Glutamatergic neuron (in vitro differentiated cells): Measurements from ENCODE around the gene DIS3L. TPM values are rescaled to one million over a fixed set of nuclear protein-coding genes. Genes with fewer than 3 reads are reported as not detected.
"Not testable (repeated sequence)": the region's sequence is repeated elsewhere in the genome, so short reads cannot be mapped to it uniquely, and the experiment has no call there.

Experiments
- DNase-seq: peaks from one replicate; pipeline ENCODE4 v3.0.0; 2022
- H3K27ac Mint-ChIP-seq: one replicate; pipeline ENCODE4 v1.8.0; 2020; ENCODE audit warnings: mild to moderate bottlenecking, mixed read lengths, inconsistent platforms; ENCODE audit not compliant: unreplicated experiment
- H3K27me3 Mint-ChIP-seq: one replicate; pipeline ENCODE4 v1.8.0; 2020; ENCODE audit warnings: mild to moderate bottlenecking, moderate library complexity, mixed read lengths, inconsistent platforms; ENCODE audit not compliant: unreplicated experiment
- H3K36me3 Mint-ChIP-seq: one replicate; pipeline ENCODE4 v1.8.0; 2020; ENCODE audit warnings: mild to moderate bottlenecking, mixed read lengths, inconsistent platforms; ENCODE audit not compliant: unreplicated experiment
- H3K4me1 Mint-ChIP-seq: one replicate; pipeline ENCODE4 v1.8.0; 2020; ENCODE audit warnings: mild to moderate bottlenecking, low read depth, mixed read lengths, inconsistent platforms; ENCODE audit not compliant: unreplicated experiment
- H3K4me3 Mint-ChIP-seq: one replicate; pipeline ENCODE4 v1.8.0; 2020; ENCODE audit warnings: mild to moderate bottlenecking, mixed read lengths, inconsistent platforms; ENCODE audit not compliant: unreplicated experiment
- H3K9me3 Mint-ChIP-seq: one replicate; pipeline ENCODE4 v1.8.0; 2020; ENCODE audit warnings: mild to moderate bottlenecking, moderate library complexity, mixed read lengths, inconsistent platforms; ENCODE audit not compliant: unreplicated experiment
- total RNA-seq: library from RNA; stranded (reverse); fragmentation: NEBNext Ultra II Directional; extraction: Animal tissue kit (Norgen Biotek cat#: 25700); gene quantifications from one replicate; pipeline ENCODE4 v1.2.1, GENCODE V29; 2021; ENCODE audit not compliant: unreplicated experiment
- TF ChIP-seq, protein P1 (sequence below): fragments of 200-600 bp; sonication (generic); IDR thresholded peaks from one replicate; pipeline ENCODE4 v1.5.0; 2021; ENCODE audit not compliant: partially characterized antibody, unreplicated experiment

The DIS3L gene
- total RNA-seq, 1 donor from 2014 or later, result 6.0 TPM

DNA sequence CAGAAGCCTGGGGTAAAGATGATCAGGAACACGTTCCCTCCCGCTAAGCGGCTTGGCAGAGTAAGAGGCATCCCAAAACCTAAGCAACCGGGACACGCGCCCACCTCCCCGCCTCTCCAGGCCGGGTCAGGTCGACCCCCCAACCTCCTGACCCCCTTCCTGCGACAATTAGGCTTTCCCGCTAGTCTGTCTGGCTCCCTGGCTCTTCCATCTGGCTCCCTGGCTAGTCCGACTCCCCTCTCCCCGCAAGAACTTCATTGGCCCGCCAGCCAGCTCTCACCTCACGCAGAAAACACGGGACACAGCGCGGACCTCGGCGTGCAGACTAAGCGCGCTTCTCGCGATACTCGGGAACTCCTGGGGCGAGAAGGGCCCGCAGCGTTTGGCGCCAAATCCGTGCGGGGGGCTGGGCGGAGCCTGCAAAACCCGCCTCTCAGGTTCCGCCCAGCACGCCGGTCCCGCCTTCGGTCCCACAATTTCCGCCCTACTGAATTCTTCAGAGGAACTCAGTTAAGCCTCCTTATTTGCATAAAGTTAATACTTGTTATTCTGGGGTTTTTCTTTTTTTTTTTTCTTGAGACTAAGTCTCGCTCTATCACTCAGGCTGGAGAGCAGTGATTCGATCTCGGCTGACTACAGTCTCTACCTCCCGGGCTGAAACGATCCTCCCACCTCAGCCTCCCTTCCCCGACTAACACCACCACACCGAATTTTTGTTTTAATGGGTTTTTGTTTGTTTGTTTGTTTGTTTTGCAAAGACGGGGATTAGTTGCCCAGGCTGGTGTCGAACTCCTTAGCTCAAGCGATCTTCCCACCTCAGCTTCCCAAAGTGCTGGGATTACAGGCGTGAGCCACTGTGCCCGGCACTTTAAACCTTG, 63.2 kb downstream of the DIS3L start, which contains the start of gene TIPIN:
Gene TIPIN (minus strand): TSS at position 327 of the 878 bp plus-strand sequence. CDS start 3,738 bp downstream, outside the sequence.
- TF ChIP-seq, protein P1, sequence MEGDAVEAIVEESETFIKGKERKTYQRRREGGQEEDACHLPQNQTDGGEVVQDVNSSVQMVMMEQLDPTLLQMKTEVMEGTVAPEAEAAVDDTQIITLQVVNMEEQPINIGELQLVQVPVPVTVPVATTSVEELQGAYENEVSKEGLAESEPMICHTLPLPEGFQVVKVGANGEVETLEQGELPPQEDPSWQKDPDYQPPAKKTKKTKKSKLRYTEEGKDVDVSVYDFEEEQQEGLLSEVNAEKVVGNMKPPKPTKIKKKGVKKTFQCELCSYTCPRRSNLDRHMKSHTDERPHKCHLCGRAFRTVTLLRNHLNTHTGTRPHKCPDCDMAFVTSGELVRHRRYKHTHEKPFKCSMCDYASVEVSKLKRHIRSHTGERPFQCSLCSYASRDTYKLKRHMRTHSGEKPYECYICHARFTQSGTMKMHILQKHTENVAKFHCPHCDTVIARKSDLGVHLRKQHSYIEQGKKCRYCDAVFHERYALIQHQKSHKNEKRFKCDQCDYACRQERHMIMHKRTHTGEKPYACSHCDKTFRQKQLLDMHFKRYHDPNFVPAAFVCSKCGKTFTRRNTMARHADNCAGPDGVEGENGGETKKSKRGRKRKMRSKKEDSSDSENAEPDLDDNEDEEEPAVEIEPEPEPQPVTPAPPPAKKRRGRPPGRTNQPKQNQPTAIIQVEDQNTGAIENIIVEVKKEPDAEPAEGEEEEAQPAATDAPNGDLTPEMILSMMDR, result no peak
- H3K36me3 Mint-ChIP-seq, result no peaks in the 10 kb centered on the region
- H3K27me3 Mint-ChIP-seq, result peaks cover 5% of the 10 kb centered on the region
- H3K27ac Mint-ChIP-seq, result peak within 1 kb of the TSS; percentile 85
- H3K4me1 Mint-ChIP-seq, result peaks cover 6% of the 10 kb centered on the region
- peak; percentile 92 for DNase-seq
- peak within 1 kb of the TSS; percentile 99 for H3K4me3 Mint-ChIP-seq
- peaks cover 6% of the 10 kb centered on the region for H3K9me3 Mint-ChIP-seq

DNA sequence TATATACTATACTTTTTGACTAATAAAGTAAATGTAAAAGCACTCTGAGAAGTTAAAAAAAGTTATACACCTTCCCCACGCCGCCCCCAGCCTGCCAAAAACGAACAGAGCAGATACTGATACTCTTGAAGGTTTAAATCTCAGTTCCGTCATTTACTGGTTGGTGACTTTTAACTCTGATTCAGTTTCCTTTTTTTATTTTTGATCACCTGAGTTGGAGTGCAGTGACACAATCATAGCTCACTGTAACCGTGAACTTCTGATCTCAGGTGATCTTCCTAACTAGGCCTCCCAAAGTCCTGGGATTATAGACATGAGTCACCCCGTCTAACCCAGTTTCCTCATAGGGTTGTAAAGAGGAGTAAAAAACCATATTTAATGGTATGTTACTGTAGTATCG, 66.4 kb downstream of the DIS3L start:
- H3K27me3 Mint-ChIP-seq, result peaks cover 5% of the 10 kb centered on the region
- H3K9me3 Mint-ChIP-seq, result peaks cover 6% of the 10 kb centered on the region
- no peak for DNase-seq
- TF ChIP-seq, protein P1, result no peak
- H3K4me3 Mint-ChIP-seq, result no peak overlapping the region
- no peaks in the 10 kb centered on the region for H3K36me3 Mint-ChIP-seq
- H3K27ac Mint-ChIP-seq, result no peak overlapping the region
- H3K4me1 Mint-ChIP-seq, result peaks cover 6% of the 10 kb centered on the region

DNA sequence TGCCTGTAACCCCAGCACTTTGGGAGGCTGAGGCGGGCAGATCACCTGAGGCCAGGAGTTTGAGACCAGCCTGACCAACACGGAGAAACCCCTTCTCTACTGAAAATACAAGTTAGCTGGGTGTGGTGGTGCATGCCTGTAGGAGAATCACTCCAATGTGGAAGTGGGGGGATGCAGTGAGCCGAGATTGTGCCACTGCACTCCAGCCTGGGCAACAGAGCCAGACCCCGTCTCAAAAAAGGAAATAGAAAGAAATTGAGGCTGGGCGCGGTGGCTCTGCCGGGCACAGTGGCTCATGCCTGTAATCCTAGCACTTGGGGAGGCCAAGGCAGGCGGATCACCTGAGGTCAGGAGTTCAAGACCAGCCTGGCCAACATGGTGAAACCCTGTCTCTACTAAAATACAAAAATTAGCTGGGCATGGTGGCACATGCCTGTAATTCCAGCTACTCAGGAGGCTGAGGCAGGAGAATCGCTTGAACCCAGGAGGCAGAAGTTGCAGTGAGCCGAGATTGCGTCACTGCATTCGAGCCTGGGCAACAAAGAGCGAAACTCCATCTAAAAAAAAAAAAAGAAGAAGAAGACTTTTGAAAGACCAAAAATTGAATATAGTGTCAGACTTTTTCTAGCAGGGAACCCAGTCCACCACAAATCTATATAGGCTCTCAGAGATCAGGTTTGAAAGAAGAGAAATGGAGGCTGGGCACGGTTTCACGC, 68.5 kb downstream of the DIS3L start:
- not testable (repeated sequence) for H3K4me1 Mint-ChIP-seq, H3K9me3 Mint-ChIP-seq, H3K4me3 Mint-ChIP-seq, H3K27ac Mint-ChIP-seq, DNase-seq, H3K27me3 Mint-ChIP-seq, H3K36me3 Mint-ChIP-seq

DNA sequence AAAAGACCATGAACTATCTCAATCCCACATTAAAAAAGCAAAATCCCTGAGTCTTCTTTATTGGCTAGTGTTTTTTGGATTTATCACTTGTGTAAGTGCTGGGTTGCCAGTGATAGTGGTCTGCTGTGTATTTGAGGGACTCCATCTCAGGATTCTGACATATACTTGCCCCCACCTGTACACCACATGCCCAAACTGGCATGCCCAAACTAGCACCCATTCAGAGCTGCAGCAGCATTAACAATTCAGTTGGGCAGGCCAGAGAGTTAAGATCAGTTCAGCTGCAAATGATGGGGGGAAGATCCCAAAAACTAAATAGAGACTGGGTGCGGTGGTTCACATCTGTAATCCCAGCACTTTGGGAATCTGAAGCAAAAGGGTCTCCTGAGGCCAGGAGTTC, 69.4 kb downstream of the DIS3L start:
- Mint-ChIP-seq H3K4me3 (no peak overlapping the region), H3K9me3 (no peaks in the 10 kb centered on the region), H3K4me1 (no peaks in the 10 kb centered on the region), H3K27me3 (no peaks in the 10 kb centered on the region), H3K27ac (no peak overlapping the region), H3K36me3 (no peaks in the 10 kb centered on the region)
- no peak for DNase-seq
- TF ChIP-seq, protein P1, result no peak

DNA sequence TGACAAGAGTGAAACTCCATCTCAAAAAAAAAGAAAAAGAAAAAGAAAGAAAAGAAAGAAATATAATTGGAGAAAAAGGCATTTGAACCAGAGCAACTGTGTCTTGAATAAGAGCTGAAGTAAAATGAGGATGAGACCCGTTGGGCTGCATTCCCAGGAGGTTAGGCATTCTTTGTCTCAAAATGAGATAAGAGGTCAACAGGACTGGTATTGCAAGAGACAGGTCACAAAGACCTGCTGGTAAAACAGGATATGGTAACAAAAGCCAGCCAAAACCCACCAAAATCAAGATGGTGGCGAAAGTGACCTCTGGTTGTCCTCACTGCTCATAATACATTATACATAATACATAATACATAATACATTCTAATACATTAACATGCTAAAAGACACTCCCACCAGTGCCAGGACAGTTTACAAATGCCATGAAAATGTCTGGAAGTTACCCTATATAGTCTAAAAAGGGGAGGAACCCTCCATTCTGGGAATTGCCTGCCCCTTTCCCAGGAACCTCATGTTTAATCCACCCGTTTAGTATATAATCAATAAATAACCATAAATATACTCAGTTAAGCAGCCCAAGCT, 71.7 kb downstream of the DIS3L start:
- H3K36me3 Mint-ChIP-seq, result no peaks in the 10 kb centered on the region
- H3K27ac Mint-ChIP-seq, result no peak overlapping the region
- H3K4me1 Mint-ChIP-seq, result no peaks in the 10 kb centered on the region
- TF ChIP-seq, protein P1, result no peak
- no peaks in the 10 kb centered on the region for H3K9me3 Mint-ChIP-seq
- H3K27me3 Mint-ChIP-seq, result no peaks in the 10 kb centered on the region
- no peak for DNase-seq
- no peak overlapping the region for H3K4me3 Mint-ChIP-seq
